Naive thymus-derived CD8-positive, alpha-beta T cell (primary cell): ENCODE data around the gene LTB4R2. TPM values are rescaled to one million over a fixed set of nuclear protein-coding genes. Genes with fewer than 3 reads are reported as not detected.
"Not testable (repeated sequence)": the region's sequence is repeated elsewhere in the genome, so short reads cannot be mapped to it uniquely, and the experiment has no call there.

Experiments used
- ATAC-seq, 2 donors: fragments of 150-1000 bp; cut with Tn5 transposase in 1 of 2; sonication (Bioruptor Pico), chemical (Tn5 transposase) in 1 of 2; 1 replicate in 1 of 2; 2 replicates in 1 of 2; pipeline ENCODE4 v1.10.0; 2021; ENCODE audit warnings: mild to moderate bottlenecking in 2 of 2, moderate library complexity in 2 of 2
- POLR2A ChIA-PET: fragments of 350-600 bp; sonication (Branson Sonifier 250); formaldehyde crosslinking; loops from one replicate; lab custom pipeline; 2021; ENCODE audit warnings: antibody characterized with exemption; lab: Charles Lee
- DNase-seq, 10 donors: peaks; one replicate each; pipeline versions ENCODE4 v3.0.0 to v3.0.0-alpha.2; 2020 to 2022
- H3K27ac Mint-ChIP-seq, 10 donors: one replicate each; pipeline ENCODE4 v1.8.0; 2020 to 2022; ENCODE audit warnings: mild to moderate bottlenecking in 10 of 10, mixed read lengths in 10 of 10, moderate library complexity in 4 of 10, inconsistent platforms in 1 of 10
- H3K27me3 Mint-ChIP-seq, 5 donors: one replicate each; pipeline ENCODE4 v1.8.0; 2021 to 2022; ENCODE audit warnings: mixed read lengths in 5 of 5
- H3K36me3 Mint-ChIP-seq, 3 donors: one replicate each; pipeline ENCODE4 v1.8.0; 2020 to 2022; ENCODE audit warnings: mixed read lengths in 3 of 3, mild to moderate bottlenecking in 2 of 3, inconsistent platforms in 1 of 3
- H3K4me1 Mint-ChIP-seq, 4 donors: one replicate each; pipeline ENCODE4 v1.8.0; 2021 to 2022; ENCODE audit warnings: mixed read lengths in 4 of 4
- H3K4me3 Mint-ChIP-seq, 10 donors: one replicate each; pipeline ENCODE4 v1.8.0; 2020 to 2022; ENCODE audit warnings: mild to moderate bottlenecking in 10 of 10, mixed read lengths in 10 of 10, moderate library complexity in 6 of 10, inconsistent platforms in 1 of 10
- H3K9me3 Mint-ChIP-seq, 9 donors: one replicate each; pipeline ENCODE4 v1.8.0; 2020 to 2022; ENCODE audit warnings: mixed read lengths in 9 of 9, mild to moderate bottlenecking in 3 of 9, inconsistent platforms in 1 of 9, moderate library complexity in 1 of 9
- polyA plus RNA-seq, 3 donors: library from polyadenylated mRNA; unstranded; fragments of 300-500 nt; fragmentation: Illumina TruSeq; gene quantifications; one replicate each; pipeline ENCODE4 v1.2.3, GENCODE V29; 2021
- total RNA-seq, 8 experiments: library from RNA in 2 of 8; stranded (reverse) in 2 of 8; gene quantifications; one replicate each; pipeline ENCODE4 v1.2.3 and lab custom pipeline; 2021 to 2026

The LTB4R2 gene
- total and polyA plus RNA-seq, 5 experiments from 2014 or later = 0.93 to 13.0 (median 3.5) TPM

GRCh38 chr14:24354482-24354825 lies 44.5 kb downstream of the LTB4R2 start:
- POLR2A ChIA-PET, H3K4me1 Mint-ChIP-seq, ATAC-seq, H3K4me3 Mint-ChIP-seq, H3K27ac Mint-ChIP-seq, H3K36me3 Mint-ChIP-seq, H3K9me3 Mint-ChIP-seq, DNase-seq: not testable (repeated sequence)
- H3K27me3 Mint-ChIP-seq = peaks cover 17 to 45% (median 38%) of the 10 kb centered on the region in 5 donors

GRCh38 chr14:24355009-24355408 lies 45.1 kb downstream of the LTB4R2 start:
- Mint-ChIP-seq H3K27ac (no peak overlapping the region), H3K4me1 (no peaks in the 10 kb centered on the region), H3K36me3 (peaks cover 0 to 3% (median 0%) of the 10 kb centered on the region in 3 donors), H3K9me3 (peaks cover 0 to 3% (median 0%) of the 10 kb centered on the region in 9 donors), H3K27me3 (peaks cover 11 to 41% (median 33%) of the 10 kb centered on the region in 5 donors), H3K4me3 (no peak overlapping the region)
- POLR2A ChIA-PET = no interaction called here
- DNase-seq (no peak), ATAC-seq (no peak)

- POLR2A ChIA-PET = no interaction called here
- H3K27ac Mint-ChIP-seq = no peak overlapping the region
- ATAC-seq (no peak), DNase-seq (no peak)
- peaks cover 0 to 8% (median 5%) of the 10 kb centered on the region in 3 donors for H3K36me3 Mint-ChIP-seq
- H3K4me3 Mint-ChIP-seq = no peak overlapping the region
- peaks cover 7 to 30% (median 25%) of the 10 kb centered on the region in 5 donors for H3K27me3 Mint-ChIP-seq
- no peaks in the 10 kb centered on the region for H3K4me1 Mint-ChIP-seq
- H3K9me3 Mint-ChIP-seq = peaks cover 0 to 12% (median 0%) of the 10 kb centered on the region in 9 donors
Measured at GRCh38 chr14:24356208-24356607, 46.3 kb downstream of the LTB4R2 start.

- peaks cover 0 to 8% (median 5%) of the 10 kb centered on the region in 3 donors for H3K36me3 Mint-ChIP-seq
- H3K27ac Mint-ChIP-seq = no peak overlapping the region
- no peak for DNase-seq
- peaks cover 0 to 12% (median 0%) of the 10 kb centered on the region in 9 donors for H3K9me3 Mint-ChIP-seq
- peaks cover 0 to 3% (median 1%) of the 10 kb centered on the region in 4 donors for H3K4me1 Mint-ChIP-seq
- ATAC-seq = no peak
- peaks cover 7 to 28% (median 22%) of the 10 kb centered on the region in 5 donors for H3K27me3 Mint-ChIP-seq
- H3K4me3 Mint-ChIP-seq = no peak overlapping the region
- POLR2A ChIA-PET = no interaction called here
Measured at GRCh38 chr14:24360281-24360680, 50.3 kb downstream of the LTB4R2 start.

- Mint-ChIP-seq H3K9me3 (peaks cover 0 to 12% (median 0%) of the 10 kb centered on the region in 9 donors), H3K27me3 (peaks cover 13 to 37% (median 27%) of the 10 kb centered on the region in 5 donors), H3K4me1 (peaks cover 6 to 14% (median 10%) of the 10 kb centered on the region in 4 donors), H3K27ac (no peak overlapping the region), H3K4me3 (no peak overlapping the region), H3K36me3 (peaks cover 0 to 8% (median 5%) of the 10 kb centered on the region in 3 donors)
- DNase-seq = no peak
- no peak for ATAC-seq
- POLR2A ChIA-PET = interaction anchor here (1.1 kb wide), 1 partner anchor 68 kb away, joined by 3 read pairs; the partner anchor contains the start of genes CBLN3 and KHNYN
Measured at GRCh38 chr14:24361326-24361725, 51.4 kb downstream of the LTB4R2 start.

Other genes with a start within 250 kb of the LTB4R2 start
Only the 30 nearest of the 33 such genes appear.
- gene DCAF11, start 195.4 kb upstream of the LTB4R2 start, total RNA-seq = 10 to 100 TPM; 74.1 to 77.1 TPM
- gene DCAF11, start 195.4 kb upstream of the LTB4R2 start, polyA plus RNA-seq = 10 to 100 TPM; 68.0 to 83.8 (median 71.9) TPM
- 1 to 10 TPM; 2.7 to 3.4 TPM for gene NRL, start 195.2 kb upstream of the LTB4R2 start, total RNA-seq
- gene NRL, start 195.2 kb upstream of the LTB4R2 start, polyA plus RNA-seq = 1 to 10 TPM; 3.0 to 3.5 (median 3.1) TPM
- 1 to 10 TPM; 1.9 to 2.2 TPM for gene FITM1, start 179.5 kb upstream of the LTB4R2 start, total RNA-seq
- under 1 TPM; 0.52 to 0.60 (median 0.52) TPM for gene FITM1, start 179.5 kb upstream of the LTB4R2 start, polyA plus RNA-seq
- gene PSME1, start 173.9 kb upstream of the LTB4R2 start, total RNA-seq = 100 to 1,000 TPM; 202 to 203 TPM
- 100 to 1,000 TPM; 681 to 767 (median 753) TPM for gene PSME1, start 173.9 kb upstream of the LTB4R2 start, polyA plus RNA-seq
- gene EMC9, start 168.5 kb upstream of the LTB4R2 start, total RNA-seq = 10 to 100 TPM; 16.6 to 18.1 TPM
- gene EMC9, start 168.5 kb upstream of the LTB4R2 start, polyA plus RNA-seq = 1 to 10 TPM; 7.5 to 9.4 (median 8.4) TPM
- 100 to 1,000 TPM; 129 to 140 TPM for gene PSME2, start 163.5 kb upstream of the LTB4R2 start, total RNA-seq
- 100 to 1,000 TPM; 402 to 471 (median 463) TPM for gene PSME2, start 163.5 kb upstream of the LTB4R2 start, polyA plus RNA-seq
- gene RNF31, start 162.6 kb upstream of the LTB4R2 start, total RNA-seq = 10 to 100 TPM; 85.7 to 91.4 TPM
- 10 to 100 TPM; 34.1 to 45.3 (median 37.6) TPM for gene RNF31, start 162.6 kb upstream of the LTB4R2 start, polyA plus RNA-seq
- gene IRF9, start 148.9 kb upstream of the LTB4R2 start, total RNA-seq = 100 to 1,000 TPM; 109 to 116 TPM
- 10 to 100 TPM; 46.6 to 68.6 (median 51.3) TPM for gene IRF9, start 148.9 kb upstream of the LTB4R2 start, polyA plus RNA-seq
- 10 to 100 TPM; 33.7 to 39.2 TPM for gene REC8, start 138.1 kb upstream of the LTB4R2 start, total RNA-seq
- 10 to 100 TPM; 11.1 to 11.6 (median 11.2) TPM for gene REC8, start 138.1 kb upstream of the LTB4R2 start, polyA plus RNA-seq
- 10 to 100 TPM; 24.4 to 24.8 TPM for gene IPO4, start 121.3 kb upstream of the LTB4R2 start, total RNA-seq
- gene IPO4, start 121.3 kb upstream of the LTB4R2 start, polyA plus RNA-seq = 10 to 100 TPM; 20.2 to 27.5 (median 21.1) TPM
- 10 to 100 TPM; 19.4 to 22.1 TPM for gene TM9SF1, start 114.7 kb upstream of the LTB4R2 start, total RNA-seq
- gene TM9SF1, start 114.7 kb upstream of the LTB4R2 start, polyA plus RNA-seq = 10 to 100 TPM; 23.1 to 29.8 (median 29.1) TPM
- 1 to 10 TPM in 1 of 2 experiments, under 1 TPM in 1; 0.30 to 1.1 TPM for gene TSSK4, start 104.4 kb upstream of the LTB4R2 start, total RNA-seq
- under 1 TPM; 0.79 to 0.95 (median 0.87) TPM for gene TSSK4, start 104.4 kb upstream of the LTB4R2 start, polyA plus RNA-seq
- 100 to 1,000 TPM in 1 of 2 experiments, 10 to 100 TPM in 1; 99.4 to 107 TPM for gene CHMP4A, start 96.7 kb upstream of the LTB4R2 start, total RNA-seq
- gene CHMP4A, start 96.7 kb upstream of the LTB4R2 start, polyA plus RNA-seq = 100 to 1,000 TPM; 133 to 144 (median 143) TPM
- gene MDP1, start 94.1 kb upstream of the LTB4R2 start, total RNA-seq = 10 to 100 TPM; 13.7 to 15.3 TPM
- 10 to 100 TPM; 33.8 to 39.1 (median 34.5) TPM for gene MDP1, start 94.1 kb upstream of the LTB4R2 start, polyA plus RNA-seq
- gene NEDD8, start 77.8 kb upstream of the LTB4R2 start, total RNA-seq = 100 to 1,000 TPM in 1 of 2 experiments, 10 to 100 TPM in 1; 96.8 to 107 TPM
- 100 to 1,000 TPM; 302 to 320 (median 319) TPM for gene NEDD8, start 77.8 kb upstream of the LTB4R2 start, polyA plus RNA-seq
- gene GMPR2, start 77.2 kb upstream of the LTB4R2 start, total RNA-seq = 10 to 100 TPM; 76.4 to 78.6 TPM
- 100 to 1,000 TPM in 1 of 3 donors, 10 to 100 TPM in 2; 79.7 to 111 (median 85.4) TPM for gene GMPR2, start 77.2 kb upstream of the LTB4R2 start, polyA plus RNA-seq
- 100 to 1,000 TPM; 125 to 136 TPM for gene TINF2, start 67.5 kb upstream of the LTB4R2 start, total RNA-seq
- gene TINF2, start 67.5 kb upstream of the LTB4R2 start, polyA plus RNA-seq = 100 to 1,000 TPM; 116 to 154 (median 150) TPM
- 1 to 10 TPM; 6.5 to 6.9 TPM for gene TGM1, start 47.0 kb upstream of the LTB4R2 start, total RNA-seq
- gene TGM1, start 47.0 kb upstream of the LTB4R2 start, polyA plus RNA-seq = under 1 TPM in 1 of 3 donors, not detected in 2; 0.13 TPM
- 10 to 100 TPM; 43.3 to 46.5 TPM for gene RABGGTA, start 38.5 kb upstream of the LTB4R2 start, total RNA-seq
- 10 to 100 TPM; 12.7 to 22.1 (median 20.4) TPM for gene RABGGTA, start 38.5 kb upstream of the LTB4R2 start, polyA plus RNA-seq
- 10 to 100 TPM; 27.5 to 34.2 TPM for gene DHRS1, start 10.4 kb upstream of the LTB4R2 start, total RNA-seq
- gene DHRS1, start 10.4 kb upstream of the LTB4R2 start, polyA plus RNA-seq = 10 to 100 TPM; 19.6 to 22.4 (median 20.8) TPM
- 10 to 100 TPM; 21.8 to 25.8 TPM for gene NOP9, start 10.3 kb upstream of the LTB4R2 start, total RNA-seq
- gene NOP9, start 10.3 kb upstream of the LTB4R2 start, polyA plus RNA-seq = 1 to 10 TPM; 1.3 to 2.2 (median 1.6) TPM
- gene CIDEB, start 2.2 kb upstream of the LTB4R2 start, total RNA-seq = 10 to 100 TPM; 12.2 to 15.5 TPM
- gene CIDEB, start 2.2 kb upstream of the LTB4R2 start, polyA plus RNA-seq = 10 to 100 TPM in 2 of 3 donors, 1 to 10 TPM in 1; 8.6 to 16.1 (median 13.2) TPM
- gene LTB4R, start 1.4 kb downstream of the LTB4R2 start, total RNA-seq = 10 to 100 TPM in 1 of 2 experiments, 1 to 10 TPM in 1; 9.6 to 10.1 TPM
- gene LTB4R, start 1.4 kb downstream of the LTB4R2 start, polyA plus RNA-seq = 1 to 10 TPM; 3.4 to 5.9 (median 4.5) TPM
- gene ADCY4, start 24.9 kb downstream of the LTB4R2 start, total RNA-seq = 1 to 10 TPM; 3.8 to 4.7 TPM
- under 1 TPM; 0.08 to 0.28 (median 0.24) TPM for gene ADCY4, start 24.9 kb downstream of the LTB4R2 start, polyA plus RNA-seq
- 10 to 100 TPM; 32.9 to 35.8 TPM for gene RIPK3, start 29.9 kb downstream of the LTB4R2 start, total RNA-seq
- 10 to 100 TPM in 1 of 3 donors, 1 to 10 TPM in 2; 5.3 to 11.1 (median 5.6) TPM for gene RIPK3, start 29.9 kb downstream of the LTB4R2 start, polyA plus RNA-seq
- gene NFATC4, start 58.0 kb downstream of the LTB4R2 start, total RNA-seq = not detected
- not detected for gene NFATC4, start 58.0 kb downstream of the LTB4R2 start, polyA plus RNA-seq
- gene NYNRIN, start 88.9 kb downstream of the LTB4R2 start, total RNA-seq = under 1 TPM; 0.29 to 0.36 TPM
- gene NYNRIN, start 88.9 kb downstream of the LTB4R2 start, polyA plus RNA-seq = under 1 TPM in 1 of 3 donors, not detected in 2; 0.13 TPM
- 1 to 10 TPM; 3.9 to 4.8 TPM for gene CBLN3, start 119.5 kb downstream of the LTB4R2 start, total RNA-seq
- gene CBLN3, start 119.5 kb downstream of the LTB4R2 start, polyA plus RNA-seq = under 1 TPM in 1 of 3 donors, not detected in 2; 0.23 TPM
- 100 to 1,000 TPM; 142 to 150 TPM for gene KHNYN, start 119.8 kb downstream of the LTB4R2 start, total RNA-seq
- 10 to 100 TPM in 2 of 3 donors, 1 to 10 TPM in 1; 9.1 to 16.9 (median 10.6) TPM for gene KHNYN, start 119.8 kb downstream of the LTB4R2 start, polyA plus RNA-seq
- 100 to 1,000 TPM; 140 to 145 TPM for gene SDR39U1, start 132.6 kb downstream of the LTB4R2 start, total RNA-seq
- gene SDR39U1, start 132.6 kb downstream of the LTB4R2 start, polyA plus RNA-seq = 10 to 100 TPM; 70.3 to 90.8 (median 89.5) TPM